HFF-Myc (cell line): ENCODE measurements around the gene SEMA3G.

Experiments
- DNase-seq: peaks from one replicate; pipeline ENCODE4 v3.0.0-alpha.2; 2011; ENCODE audit warnings: low read depth; ENCODE audit errors: extremely low read depth
- H3K4me3 ChIP-seq: replicated peaks from 2 replicates; pipeline ENCODE4 v1.5.1; 2011; ENCODE audit warnings: low read depth, mild to moderate bottlenecking, control low read depth, low read length
- TF ChIP-seq, protein P1 (sequence below): IDR thresholded peaks from 2 replicates; pipeline ENCODE4 v1.5.1; 2012; ENCODE audit warnings: mild to moderate bottlenecking, low read depth, low read length, control low read depth; ENCODE audit errors: missing control alignments

Gene SEMA3G

DNA sequence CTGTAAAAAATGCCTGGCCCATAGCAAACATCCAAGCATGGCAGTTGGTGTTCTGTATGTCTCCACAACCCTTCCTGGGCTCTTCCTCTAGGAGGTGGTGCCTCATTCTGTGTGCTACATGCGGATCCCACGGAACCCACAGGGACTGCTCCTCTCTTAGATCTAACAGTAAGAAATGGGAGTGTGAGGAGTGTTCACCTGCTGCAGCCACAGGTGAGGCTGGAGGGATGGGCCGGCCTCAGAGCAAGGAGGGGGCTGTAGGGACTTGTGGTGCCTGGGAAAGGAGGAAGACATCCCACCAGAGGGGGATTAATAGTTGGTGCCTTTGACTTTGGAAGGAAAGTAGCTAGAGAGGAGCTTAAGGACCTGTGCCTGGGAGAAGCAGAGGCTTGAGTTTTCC is 22.2 kb downstream of the SEMA3G start:
- no peak for DNase-seq
- no peak overlapping the region for H3K4me3 ChIP-seq
- TF ChIP-seq, protein P1, sequence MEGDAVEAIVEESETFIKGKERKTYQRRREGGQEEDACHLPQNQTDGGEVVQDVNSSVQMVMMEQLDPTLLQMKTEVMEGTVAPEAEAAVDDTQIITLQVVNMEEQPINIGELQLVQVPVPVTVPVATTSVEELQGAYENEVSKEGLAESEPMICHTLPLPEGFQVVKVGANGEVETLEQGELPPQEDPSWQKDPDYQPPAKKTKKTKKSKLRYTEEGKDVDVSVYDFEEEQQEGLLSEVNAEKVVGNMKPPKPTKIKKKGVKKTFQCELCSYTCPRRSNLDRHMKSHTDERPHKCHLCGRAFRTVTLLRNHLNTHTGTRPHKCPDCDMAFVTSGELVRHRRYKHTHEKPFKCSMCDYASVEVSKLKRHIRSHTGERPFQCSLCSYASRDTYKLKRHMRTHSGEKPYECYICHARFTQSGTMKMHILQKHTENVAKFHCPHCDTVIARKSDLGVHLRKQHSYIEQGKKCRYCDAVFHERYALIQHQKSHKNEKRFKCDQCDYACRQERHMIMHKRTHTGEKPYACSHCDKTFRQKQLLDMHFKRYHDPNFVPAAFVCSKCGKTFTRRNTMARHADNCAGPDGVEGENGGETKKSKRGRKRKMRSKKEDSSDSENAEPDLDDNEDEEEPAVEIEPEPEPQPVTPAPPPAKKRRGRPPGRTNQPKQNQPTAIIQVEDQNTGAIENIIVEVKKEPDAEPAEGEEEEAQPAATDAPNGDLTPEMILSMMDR: no peak

DNA sequence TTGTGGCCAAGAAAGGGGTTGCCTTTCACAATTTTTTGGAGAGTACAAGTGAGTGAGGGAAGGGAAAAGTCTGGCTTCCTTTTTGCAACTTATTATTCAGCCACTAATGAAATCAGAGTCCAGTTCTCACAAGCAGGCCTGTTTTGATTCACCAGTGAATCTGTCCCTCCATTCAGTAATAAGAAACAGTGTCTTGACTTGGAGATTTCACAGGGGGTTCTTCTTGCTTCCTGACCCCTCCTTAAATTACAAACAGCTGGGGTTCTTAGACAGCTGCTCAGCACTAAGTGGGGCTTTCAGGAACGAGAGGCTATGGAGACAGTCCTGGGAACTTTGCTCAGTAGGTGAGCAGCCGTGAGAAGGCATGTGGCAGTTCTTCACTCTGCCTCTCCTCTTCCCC is 24.5 kb downstream of the SEMA3G start:
- no peak for DNase-seq
- TF ChIP-seq, protein P1: no peak
- H3K4me3 ChIP-seq: no peak overlapping the region

DNA sequence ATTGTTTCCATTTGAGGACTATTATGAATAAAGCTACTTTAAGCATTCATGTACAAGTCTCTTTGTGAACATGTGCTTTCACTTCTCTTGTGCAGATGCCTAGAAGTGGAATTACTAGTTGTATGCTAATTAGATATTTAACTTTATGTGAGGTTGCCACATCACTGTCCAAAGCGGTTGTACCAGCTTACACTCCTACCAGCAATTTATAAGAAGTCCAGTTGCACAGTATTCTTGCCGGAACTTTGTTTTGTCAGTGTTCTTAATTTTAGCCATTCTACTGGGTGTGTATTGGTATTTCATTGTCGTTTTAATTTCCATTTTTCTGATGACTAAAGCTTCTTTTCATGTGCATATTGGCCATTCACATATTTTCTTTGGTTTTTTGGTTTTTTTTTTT is 29.1 kb downstream of the SEMA3G start:
- DNase-seq: no peak
- H3K4me3 ChIP-seq: no peak overlapping the region
- TF ChIP-seq, protein P1: no peak

DNA sequence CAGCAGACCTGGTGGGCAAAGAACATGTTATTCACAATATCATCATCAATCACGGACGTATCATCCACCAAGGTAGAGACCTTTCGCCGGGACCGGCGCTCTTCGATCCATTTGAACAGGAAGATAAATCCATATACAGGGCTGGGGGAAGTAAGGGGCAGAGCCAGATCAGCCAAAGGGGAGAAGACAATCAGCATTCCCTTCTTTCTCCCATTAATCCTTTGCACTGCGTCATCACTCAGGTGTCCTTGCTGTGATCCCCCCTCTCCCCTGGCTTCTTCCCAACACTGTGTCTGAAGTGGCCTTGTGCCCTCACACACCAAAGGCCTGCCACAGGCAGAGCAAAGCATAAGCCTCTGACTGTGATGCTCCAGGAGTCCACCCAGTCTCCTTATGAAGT is 36.4 kb downstream of the SEMA3G start:
- TF ChIP-seq, protein P1: no peak
- peak overlapping the region; percentile 98 for H3K4me3 ChIP-seq

DNA sequence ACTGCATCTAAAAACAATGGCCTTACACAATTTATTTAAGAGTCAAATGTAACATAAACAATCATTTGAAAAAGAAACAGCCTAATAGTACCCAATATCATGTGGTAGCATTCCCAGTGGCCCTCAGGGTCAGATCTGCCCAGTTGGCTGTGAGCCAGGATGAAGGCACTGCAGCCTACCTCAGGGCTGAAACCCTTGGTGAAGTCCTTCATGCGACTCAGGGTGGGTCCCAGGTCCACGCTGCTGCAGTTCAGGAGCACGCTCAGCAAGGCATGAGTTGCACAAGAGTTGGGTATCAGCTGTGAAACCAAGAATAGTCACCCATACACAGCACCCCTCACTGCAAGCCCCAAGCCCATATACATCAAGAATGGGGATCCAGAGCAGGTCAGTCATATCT is 37.1 kb downstream of the SEMA3G start:
- DNase-seq: no peak
- no peak overlapping the region for H3K4me3 ChIP-seq
- TF ChIP-seq, protein P1: no peak

More for the DNA sequence above, 36.4 kb downstream of the SEMA3G start:
- DNase-seq: no peak

DNA sequence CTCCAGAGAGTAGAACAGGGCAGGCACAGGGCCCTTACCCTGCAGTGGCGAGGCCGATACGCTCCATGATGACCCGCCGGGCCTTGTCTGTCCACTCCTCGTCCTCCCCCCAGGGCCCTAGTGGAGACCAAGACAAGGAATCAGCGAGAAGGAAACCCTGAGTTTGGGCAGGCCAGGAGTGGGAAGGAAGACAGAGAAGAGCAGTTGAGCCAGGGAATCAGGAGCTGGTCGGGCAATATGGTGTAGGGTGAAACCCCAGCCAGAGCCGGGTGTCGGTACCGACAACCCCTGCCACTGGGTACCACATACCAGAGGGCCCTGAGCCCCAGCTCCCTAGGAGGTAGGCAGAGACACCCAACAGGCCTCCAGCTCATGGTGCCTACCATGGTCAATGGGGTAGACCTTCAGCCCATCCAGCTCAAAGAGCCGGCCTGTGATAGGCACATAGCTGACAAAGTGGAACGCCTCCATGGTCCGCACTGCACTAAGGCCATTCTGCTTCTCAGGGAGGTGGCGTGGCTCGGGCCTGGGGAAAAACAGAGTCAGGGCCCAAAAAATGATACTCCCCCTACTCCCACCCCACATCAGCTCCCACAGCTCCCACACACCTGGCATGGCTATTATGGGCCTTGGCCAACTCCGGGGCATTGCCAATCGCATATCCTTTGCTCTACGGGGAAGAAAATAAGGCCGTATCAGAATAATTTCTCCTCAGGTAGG is 38.0 kb downstream of the SEMA3G start:
- no peak overlapping the region for H3K4me3 ChIP-seq
- TF ChIP-seq, protein P1: no peak
- no peak for DNase-seq

DNA sequence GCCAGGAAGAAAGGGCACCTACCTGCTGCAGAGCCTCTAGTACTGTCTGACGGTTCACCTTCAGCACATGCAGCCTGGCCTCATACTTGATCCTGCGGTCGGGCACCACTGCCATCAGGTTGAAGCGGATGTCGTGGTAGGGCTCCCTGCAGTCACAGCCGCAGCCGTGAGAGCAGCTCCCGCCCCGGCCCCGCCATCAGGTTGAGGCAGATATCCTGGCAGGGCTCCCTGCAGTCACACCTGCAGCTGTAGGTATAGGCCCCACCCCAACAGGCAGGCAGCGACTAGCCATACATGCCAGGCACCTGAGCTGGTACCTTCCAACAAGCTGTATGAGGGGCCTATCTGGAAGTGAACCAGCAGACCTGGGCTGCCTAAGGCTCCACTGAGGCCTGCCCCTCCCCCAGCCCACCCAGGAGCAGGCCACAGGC is 38.7 kb downstream of the SEMA3G start:
- DNase-seq: no peak
- no peak overlapping the region for H3K4me3 ChIP-seq
- TF ChIP-seq, protein P1: no peak
